Colonic mucosa (tissue), 4 donors: ENCODE data around the gene KCTD17. TPM values are rescaled to one million over a fixed set of nuclear protein-coding genes. Genes with fewer than 3 reads are reported as not detected.

ENCODE experiments used
- DNase-seq: peaks from one replicate; pipeline ENCODE4 v3.0.0-alpha.2; 2020
- H3K27ac ChIP-seq: fragments of 200-600 bp; one replicate; pipeline ENCODE4 v1.8.0; 2021
- H3K27me3 ChIP-seq: fragments of 200-600 bp; one replicate; pipeline ENCODE4 v1.8.0; 2021
- H3K36me3 ChIP-seq: fragments of 200-600 bp; one replicate; pipeline ENCODE4 v1.8.0; 2021
- H3K4me1 ChIP-seq: fragments of 200-600 bp; one replicate; pipeline ENCODE4 v1.8.0; 2021; ENCODE audit warnings: mild to moderate bottlenecking
- H3K4me3 ChIP-seq: fragments of 200-600 bp; one replicate; pipeline ENCODE4 v1.8.0; 2021
- H3K9ac ChIP-seq, 2 donors: one replicate each; pipeline ENCODE4 v1.7.0; 2013; ENCODE audit warnings: control low read depth in 2 of 2, low read depth in 2 of 2, low read length in 2 of 2
- H3K9me3 ChIP-seq: fragments of 200-600 bp; one replicate; pipeline ENCODE4 v1.8.0; 2021
- intact Hi-C: fragments of 100-400 bp; cut with DNase I; formaldehyde crosslinking; loops from one replicate; pipeline ENCODE4 v1.14.1; 2022
- total RNA-seq, 2 donors: library from RNA; stranded (reverse); fragmentation: NEBNext Ultra II Directional in 1 of 2; extraction: Animal tissue kit (Norgen Biotek cat#: 25700) in 1 of 2; gene quantifications; one replicate each; pipeline ENCODE4 v1.2.1, GENCODE V29; 2021
- TF ChIP-seq, protein P1 (sequence below): fragments of 200-600 bp; IDR thresholded peaks from one replicate; pipeline ENCODE4 v1.8.0; 2022; ENCODE audit warnings: antibody characterized with exemption, mild to moderate bottlenecking
- donor health status: healthy.
- donor health status: DM: no; HTN: no; CAD: no.
- donor health status: DM: no; HTN: no; CAD: no.

The KCTD17 gene
- total RNA-seq, 2 donors from 2014 or later = 25.4 to 39.9 TPM

DNA sequence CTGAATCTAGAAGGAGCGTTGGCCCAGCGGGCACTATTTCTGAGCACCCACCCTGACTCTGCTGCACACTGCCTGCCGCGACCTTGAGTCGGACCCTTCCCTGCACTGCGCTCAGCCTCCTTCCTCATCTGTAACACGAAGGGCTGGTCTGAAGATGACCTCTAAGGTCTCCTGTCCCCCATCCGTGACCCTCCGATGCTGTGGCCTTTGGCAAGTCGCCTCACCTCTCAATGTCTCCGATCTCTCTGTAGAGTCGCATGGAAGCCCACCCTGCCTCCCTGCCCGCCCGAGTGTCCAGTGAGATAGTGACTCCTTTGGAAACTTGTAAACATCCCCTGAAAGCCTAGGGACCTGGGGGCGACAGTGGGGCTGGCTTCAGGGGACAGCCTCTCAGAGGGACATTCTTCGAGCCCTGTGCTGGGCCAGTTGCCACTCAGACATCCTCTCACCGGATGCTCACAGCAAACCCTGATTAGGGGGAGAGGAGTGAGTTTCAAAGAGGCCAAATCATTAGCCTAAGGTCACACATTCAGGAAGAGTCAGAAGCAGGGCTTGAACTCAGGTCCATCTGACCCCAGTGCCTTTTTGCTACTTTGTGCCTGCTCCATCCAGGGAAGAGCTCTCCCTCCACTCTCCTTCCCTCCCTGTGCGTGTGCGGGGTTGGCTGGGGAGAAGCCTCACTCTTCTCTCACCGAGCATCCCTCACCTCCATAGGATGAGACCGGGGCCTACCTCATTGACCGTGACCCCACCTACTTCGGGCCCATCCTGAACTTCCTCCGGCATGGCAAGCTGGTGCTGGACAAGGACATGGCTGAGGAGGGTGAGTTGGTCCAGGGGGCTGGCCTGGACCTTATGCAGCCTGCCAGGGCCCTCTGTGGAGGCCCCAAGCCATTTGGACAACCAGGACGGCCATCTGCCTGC, 1.1 kb downstream of the KCTD17 start:
- Histone ChIP-seq H3K27ac (no peak overlapping the region), H3K27me3 (no peaks in the 10 kb centered on the region), H3K4me3 (peak overlapping the region; percentile 69), H3K9ac (peak overlapping the region in 1 of 2 donors; percentile 74), H3K4me1 (peaks cover 18% of the 10 kb centered on the region), H3K9me3 (no peaks in the 10 kb centered on the region), H3K36me3 (no peaks in the 10 kb centered on the region)
- TF ChIP-seq, protein P1, sequence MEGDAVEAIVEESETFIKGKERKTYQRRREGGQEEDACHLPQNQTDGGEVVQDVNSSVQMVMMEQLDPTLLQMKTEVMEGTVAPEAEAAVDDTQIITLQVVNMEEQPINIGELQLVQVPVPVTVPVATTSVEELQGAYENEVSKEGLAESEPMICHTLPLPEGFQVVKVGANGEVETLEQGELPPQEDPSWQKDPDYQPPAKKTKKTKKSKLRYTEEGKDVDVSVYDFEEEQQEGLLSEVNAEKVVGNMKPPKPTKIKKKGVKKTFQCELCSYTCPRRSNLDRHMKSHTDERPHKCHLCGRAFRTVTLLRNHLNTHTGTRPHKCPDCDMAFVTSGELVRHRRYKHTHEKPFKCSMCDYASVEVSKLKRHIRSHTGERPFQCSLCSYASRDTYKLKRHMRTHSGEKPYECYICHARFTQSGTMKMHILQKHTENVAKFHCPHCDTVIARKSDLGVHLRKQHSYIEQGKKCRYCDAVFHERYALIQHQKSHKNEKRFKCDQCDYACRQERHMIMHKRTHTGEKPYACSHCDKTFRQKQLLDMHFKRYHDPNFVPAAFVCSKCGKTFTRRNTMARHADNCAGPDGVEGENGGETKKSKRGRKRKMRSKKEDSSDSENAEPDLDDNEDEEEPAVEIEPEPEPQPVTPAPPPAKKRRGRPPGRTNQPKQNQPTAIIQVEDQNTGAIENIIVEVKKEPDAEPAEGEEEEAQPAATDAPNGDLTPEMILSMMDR = no peak
- no peak for DNase-seq
- intact Hi-C loops = no loop called here

GRCh38 chr22:37053310-37054055, 1.9 kb downstream of the KCTD17 start:
- H3K9ac ChIP-seq = peak overlapping the region; percentile 39 to 74
- no peak overlapping the region for H3K27ac ChIP-seq
- H3K27me3 ChIP-seq = no peaks in the 10 kb centered on the region
- H3K4me1 ChIP-seq = peaks cover 18% of the 10 kb centered on the region
- TF ChIP-seq, protein P1 = no peak
- no peaks in the 10 kb centered on the region for H3K9me3 ChIP-seq
- intact Hi-C loops = no loop called here
- H3K36me3 ChIP-seq = no peaks in the 10 kb centered on the region
- DNase-seq = peak; percentile 55
- no peak overlapping the region for H3K4me3 ChIP-seq

- Histone ChIP-seq H3K9me3 (no peaks in the 10 kb centered on the region), H3K4me3 (no peak overlapping the region), H3K27me3 (no peaks in the 10 kb centered on the region), H3K27ac (no peak overlapping the region), H3K9ac (peak overlapping the region; percentile 39 to 74), H3K36me3 (no peaks in the 10 kb centered on the region), H3K4me1 (peaks cover 18% of the 10 kb centered on the region)
- intact Hi-C loops = no loop called here
- TF ChIP-seq, protein P1 = no peak
- DNase-seq = peak; percentile 61
These were observed 2.5 kb downstream of the KCTD17 start for GRCh38 chr22:37054056-37054395.

GRCh38 chr22:37054600-37055365, 3.2 kb downstream of the KCTD17 start:
- H3K9ac ChIP-seq = peak overlapping the region in 1 of 2 donors; percentile 74
- H3K36me3 ChIP-seq = no peaks in the 10 kb centered on the region
- intact Hi-C loops = no loop called here
- TF ChIP-seq, protein P1 = no peak
- H3K27ac ChIP-seq = no peak overlapping the region
- H3K9me3 ChIP-seq = no peaks in the 10 kb centered on the region
- H3K4me1 ChIP-seq = peaks cover 18% of the 10 kb centered on the region
- H3K27me3 ChIP-seq = no peaks in the 10 kb centered on the region
- no peak for DNase-seq
- no peak overlapping the region for H3K4me3 ChIP-seq

DNA sequence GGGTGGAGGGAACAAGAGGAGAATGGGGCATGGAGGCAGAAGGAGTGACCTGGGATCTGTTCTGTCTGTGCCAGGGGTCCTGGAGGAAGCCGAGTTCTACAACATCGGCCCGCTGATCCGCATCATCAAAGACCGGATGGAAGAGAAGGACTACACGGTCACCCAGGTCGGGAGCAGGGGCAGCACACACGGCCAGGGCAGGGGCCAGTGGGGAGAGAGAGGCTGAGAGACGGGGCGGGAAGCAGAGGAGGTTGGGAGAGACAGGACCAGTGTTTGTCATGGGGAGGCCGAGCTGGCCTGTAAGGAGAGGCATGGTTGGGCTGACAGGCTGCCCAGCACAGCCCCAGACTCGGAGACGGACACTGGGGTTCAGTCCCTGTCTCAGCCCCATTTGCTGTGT, 4.7 kb downstream of the KCTD17 start:
- TF ChIP-seq, protein P1 = no peak
- Histone ChIP-seq H3K9ac (no peak overlapping the region), H3K27me3 (no peaks in the 10 kb centered on the region), H3K9me3 (no peaks in the 10 kb centered on the region), H3K27ac (no peak overlapping the region), H3K4me3 (no peak overlapping the region), H3K36me3 (no peaks in the 10 kb centered on the region), H3K4me1 (peaks cover 18% of the 10 kb centered on the region)
- no peak for DNase-seq
- intact Hi-C loops = no loop called here
